GM23338 (cell line): Measurements from ENCODE around the gene CACUL1.

Experiments
- CREB1 ChIP-seq: fragments of 250-450 bp; sonication (Bioruptor Pico); IDR thresholded peaks from 2 replicates; pipeline ENCODE4 v1.5.0; 2020; ENCODE audit warnings: low read depth, mild to moderate bottlenecking, moderate library complexity
- EZH2 ChIP-seq: fragments of 200-600 bp; sonication (generic); IDR thresholded peaks from one replicate; pipeline ENCODE4 v1.8.0; 2017; ENCODE audit warnings: antibody characterized with exemption, mild to moderate bottlenecking, low read depth; ENCODE audit not compliant: unreplicated experiment
- EZH2phosphoT487 ChIP-seq: fragments of 200-600 bp; sonication (generic); IDR thresholded peaks from one replicate; pipeline ENCODE4 v1.8.1; 2018; ENCODE audit warnings: antibody characterized with exemption; ENCODE audit not compliant: unreplicated experiment
- JUNB ChIP-seq: IDR thresholded peaks from one replicate; pipeline ENCODE4 v1.6.1; 2016; ENCODE audit warnings: antibody characterized with exemption; ENCODE audit not compliant: unreplicated experiment
- POLR2AphosphoS5 ChIP-seq: IDR thresholded peaks from 2 replicates; pipeline ENCODE4 v1.6.1; 2016; ENCODE audit warnings: antibody characterized with exemption, low read depth
- ZNF114 ChIP-seq: fragments of 250-450 bp; sonication (Bioruptor Pico); IDR thresholded peaks from 2 replicates; pipeline ENCODE4 v1.5.0; 2020; ENCODE audit warnings: mild to moderate bottlenecking, moderate library complexity
- ZNF331 ChIP-seq: fragments of 250-450 bp; sonication (Bioruptor Pico); IDR thresholded peaks from 2 replicates; pipeline ENCODE4 v1.5.0; 2020; ENCODE audit warnings: low read depth, mild to moderate bottlenecking, moderate library complexity
- TF ChIP-seq, protein P1 (sequence below), 2 experiments: fragments of 200-600 bp in 1 of 2; sonication (generic) in 1 of 2; conservative IDR thresholded peaks; 2 replicates each; pipeline versions ENCODE4 v1.5.1 to v1.6.1; 2016 to 2017; ENCODE audit warnings: antibody characterized with exemption in 2 of 2, low read depth in 2 of 2, mild to moderate bottlenecking in 2 of 2, moderate library complexity in 1 of 2
- TF ChIP-seq, protein P2 (sequence below): IDR thresholded peaks from one replicate; pipeline ENCODE4 v1.6.1; 2018; ENCODE audit warnings: antibody characterized with exemption; ENCODE audit not compliant: unreplicated experiment
- TF ChIP-seq, protein P3 (sequence below): IDR thresholded peaks from 2 replicates; pipeline ENCODE4 v1.6.1; 2016; ENCODE audit warnings: antibody characterized with exemption

DNA sequence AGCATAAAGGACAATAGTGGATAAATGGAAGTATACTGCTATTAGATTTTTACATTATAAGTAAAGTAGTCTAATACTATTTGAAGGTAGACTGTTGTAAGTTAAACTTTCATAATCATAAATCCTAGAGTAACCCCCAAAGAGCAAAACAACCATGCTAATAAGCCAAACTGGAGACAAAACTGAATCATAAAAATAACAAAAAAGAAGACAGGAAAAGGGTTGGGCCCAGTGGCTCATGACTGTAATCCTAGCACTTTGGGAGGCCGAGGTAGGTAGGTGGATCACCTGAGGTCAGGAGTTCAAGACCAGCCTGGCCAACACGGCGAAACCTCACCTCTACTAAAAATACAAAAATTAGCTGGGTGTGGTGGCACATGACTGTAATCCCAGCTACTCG lies 9.7 kb downstream of the CACUL1 start:
- TF ChIP-seq, protein P1, sequence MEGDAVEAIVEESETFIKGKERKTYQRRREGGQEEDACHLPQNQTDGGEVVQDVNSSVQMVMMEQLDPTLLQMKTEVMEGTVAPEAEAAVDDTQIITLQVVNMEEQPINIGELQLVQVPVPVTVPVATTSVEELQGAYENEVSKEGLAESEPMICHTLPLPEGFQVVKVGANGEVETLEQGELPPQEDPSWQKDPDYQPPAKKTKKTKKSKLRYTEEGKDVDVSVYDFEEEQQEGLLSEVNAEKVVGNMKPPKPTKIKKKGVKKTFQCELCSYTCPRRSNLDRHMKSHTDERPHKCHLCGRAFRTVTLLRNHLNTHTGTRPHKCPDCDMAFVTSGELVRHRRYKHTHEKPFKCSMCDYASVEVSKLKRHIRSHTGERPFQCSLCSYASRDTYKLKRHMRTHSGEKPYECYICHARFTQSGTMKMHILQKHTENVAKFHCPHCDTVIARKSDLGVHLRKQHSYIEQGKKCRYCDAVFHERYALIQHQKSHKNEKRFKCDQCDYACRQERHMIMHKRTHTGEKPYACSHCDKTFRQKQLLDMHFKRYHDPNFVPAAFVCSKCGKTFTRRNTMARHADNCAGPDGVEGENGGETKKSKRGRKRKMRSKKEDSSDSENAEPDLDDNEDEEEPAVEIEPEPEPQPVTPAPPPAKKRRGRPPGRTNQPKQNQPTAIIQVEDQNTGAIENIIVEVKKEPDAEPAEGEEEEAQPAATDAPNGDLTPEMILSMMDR (conservative IDR thresholded peaks at IDR 0.05; ENCODE audit: low read depth in 2 of 2): no peak
- TF ChIP-seq EZH2: no peak
- no peak for TF ChIP-seq POLR2AphosphoS5
- TF ChIP-seq EZH2phosphoT487: no peak
- TF ChIP-seq ZNF114 (CRISPR knock-in tag): no peak
- TF ChIP-seq, protein P2, sequence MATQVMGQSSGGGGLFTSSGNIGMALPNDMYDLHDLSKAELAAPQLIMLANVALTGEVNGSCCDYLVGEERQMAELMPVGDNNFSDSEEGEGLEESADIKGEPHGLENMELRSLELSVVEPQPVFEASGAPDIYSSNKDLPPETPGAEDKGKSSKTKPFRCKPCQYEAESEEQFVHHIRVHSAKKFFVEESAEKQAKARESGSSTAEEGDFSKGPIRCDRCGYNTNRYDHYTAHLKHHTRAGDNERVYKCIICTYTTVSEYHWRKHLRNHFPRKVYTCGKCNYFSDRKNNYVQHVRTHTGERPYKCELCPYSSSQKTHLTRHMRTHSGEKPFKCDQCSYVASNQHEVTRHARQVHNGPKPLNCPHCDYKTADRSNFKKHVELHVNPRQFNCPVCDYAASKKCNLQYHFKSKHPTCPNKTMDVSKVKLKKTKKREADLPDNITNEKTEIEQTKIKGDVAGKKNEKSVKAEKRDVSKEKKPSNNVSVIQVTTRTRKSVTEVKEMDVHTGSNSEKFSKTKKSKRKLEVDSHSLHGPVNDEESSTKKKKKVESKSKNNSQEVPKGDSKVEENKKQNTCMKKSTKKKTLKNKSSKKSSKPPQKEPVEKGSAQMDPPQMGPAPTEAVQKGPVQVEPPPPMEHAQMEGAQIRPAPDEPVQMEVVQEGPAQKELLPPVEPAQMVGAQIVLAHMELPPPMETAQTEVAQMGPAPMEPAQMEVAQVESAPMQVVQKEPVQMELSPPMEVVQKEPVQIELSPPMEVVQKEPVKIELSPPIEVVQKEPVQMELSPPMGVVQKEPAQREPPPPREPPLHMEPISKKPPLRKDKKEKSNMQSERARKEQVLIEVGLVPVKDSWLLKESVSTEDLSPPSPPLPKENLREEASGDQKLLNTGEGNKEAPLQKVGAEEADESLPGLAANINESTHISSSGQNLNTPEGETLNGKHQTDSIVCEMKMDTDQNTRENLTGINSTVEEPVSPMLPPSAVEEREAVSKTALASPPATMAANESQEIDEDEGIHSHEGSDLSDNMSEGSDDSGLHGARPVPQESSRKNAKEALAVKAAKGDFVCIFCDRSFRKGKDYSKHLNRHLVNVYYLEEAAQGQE: no peak
- no peak for TF ChIP-seq JUNB
- no peak for TF ChIP-seq ZNF331
- no peak for TF ChIP-seq CREB1 (CRISPR knock-in tag)
- TF ChIP-seq, protein P3, sequence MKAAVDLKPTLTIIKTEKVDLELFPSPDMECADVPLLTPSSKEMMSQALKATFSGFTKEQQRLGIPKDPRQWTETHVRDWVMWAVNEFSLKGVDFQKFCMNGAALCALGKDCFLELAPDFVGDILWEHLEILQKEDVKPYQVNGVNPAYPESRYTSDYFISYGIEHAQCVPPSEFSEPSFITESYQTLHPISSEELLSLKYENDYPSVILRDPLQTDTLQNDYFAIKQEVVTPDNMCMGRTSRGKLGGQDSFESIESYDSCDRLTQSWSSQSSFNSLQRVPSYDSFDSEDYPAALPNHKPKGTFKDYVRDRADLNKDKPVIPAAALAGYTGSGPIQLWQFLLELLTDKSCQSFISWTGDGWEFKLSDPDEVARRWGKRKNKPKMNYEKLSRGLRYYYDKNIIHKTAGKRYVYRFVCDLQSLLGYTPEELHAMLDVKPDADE: no peak
